ENCODE data around the gene SMIM1. TPM values are rescaled to one million over a fixed set of nuclear protein-coding genes. Genes with fewer than 3 reads are reported as not detected.

Gene SMIM1
- total and polyA plus RNA-seq, 9 of the 15 experiments (the other 6 are each of a cell fraction or from before 2014, with no cell fraction given), result 2.3 to 125 (median 24.3) TPM

- peak; percentile 94 for TF ChIP-seq CREM (IDR thresholded peaks at IDR 0.05; ENCODE audit: low read depth)
- no peak for TF ChIP-seq ZNF75A (CRISPR knock-in tag; IDR thresholded peaks at IDR 0.05)
- no peak for TF ChIP-seq ZFP36 (IDR thresholded peaks at IDR 0.05; ENCODE audit: low read depth, low read length, partially characterized antibody)
- no peak for TF ChIP-seq ZNF436 (CRISPR knock-in tag; IDR thresholded peaks at IDR 0.05)
- peak; percentile 94 for TF ChIP-seq PHF20 (IDR thresholded peaks at IDR 0.05; ENCODE audit: partially characterized antibody)
- TF ChIP-seq RBM39 (optimal IDR thresholded peaks at IDR 0.05; ENCODE audit: low read depth, low read length), result no peak
- no peak for TF ChIP-seq ZNF384 (IDR thresholded peaks at IDR 0.05; ENCODE audit: low read depth, low read length)
- 0 out of 2 replicates have a peak, but pooled peaks have one; percentile 32 for TF ChIP-seq MYNN (IDR thresholded peaks at IDR 0.05)
- no peak for TF ChIP-seq MYNN (CRISPR knock-in tag; IDR thresholded peaks at IDR 0.05)
- no peak for TF ChIP-seq IRF1 (CRISPR knock-in tag; IDR thresholded peaks at IDR 0.05; ENCODE audit: borderline replicate concordance)
- TF ChIP-seq BRD9 (IDR thresholded peaks at IDR 0.05; ENCODE audit: low read depth, partially characterized antibody), result no peak
- no peak for TF ChIP-seq NCOA4 (IDR thresholded peaks at IDR 0.05; ENCODE audit: partially characterized antibody)
- TF ChIP-seq CEBPG (CRISPR knock-in tag; IDR thresholded peaks at IDR 0.05), result no peak
- no peak for TF ChIP-seq CEBPG (tag; conservative IDR thresholded peaks at IDR 0.05 in 1 of 2, IDR thresholded peaks at IDR 0.05 in 1 of 2)
- peak; percentile 60 for TF ChIP-seq MGA (IDR thresholded peaks at IDR 0.05)
- no peak for TF ChIP-seq HMBOX1 (IDR thresholded peaks at IDR 0.05)
Measured at GRCh38 chr1:3796215-3797061, 23.9 kb downstream of the SMIM1 start, which contains the start of gene LRRC47 (continued).
